GM18502 (cell line): ENCODE measurements around the gene ITPR1.
"Not testable (repeated sequence)": the region's sequence is repeated elsewhere in the genome, so short reads cannot be mapped to it uniquely, and the experiment has no call there.

Experiments used
- ATAC-seq: cut with Tn5 transposase; IDR thresholded peaks from one replicate; pipeline ENCODE4 v1.9.1; 2021; ENCODE audit warnings: mild to moderate bottlenecking; ENCODE audit not compliant: unreplicated experiment, poor library complexity

The ITPR1 gene

DNA sequence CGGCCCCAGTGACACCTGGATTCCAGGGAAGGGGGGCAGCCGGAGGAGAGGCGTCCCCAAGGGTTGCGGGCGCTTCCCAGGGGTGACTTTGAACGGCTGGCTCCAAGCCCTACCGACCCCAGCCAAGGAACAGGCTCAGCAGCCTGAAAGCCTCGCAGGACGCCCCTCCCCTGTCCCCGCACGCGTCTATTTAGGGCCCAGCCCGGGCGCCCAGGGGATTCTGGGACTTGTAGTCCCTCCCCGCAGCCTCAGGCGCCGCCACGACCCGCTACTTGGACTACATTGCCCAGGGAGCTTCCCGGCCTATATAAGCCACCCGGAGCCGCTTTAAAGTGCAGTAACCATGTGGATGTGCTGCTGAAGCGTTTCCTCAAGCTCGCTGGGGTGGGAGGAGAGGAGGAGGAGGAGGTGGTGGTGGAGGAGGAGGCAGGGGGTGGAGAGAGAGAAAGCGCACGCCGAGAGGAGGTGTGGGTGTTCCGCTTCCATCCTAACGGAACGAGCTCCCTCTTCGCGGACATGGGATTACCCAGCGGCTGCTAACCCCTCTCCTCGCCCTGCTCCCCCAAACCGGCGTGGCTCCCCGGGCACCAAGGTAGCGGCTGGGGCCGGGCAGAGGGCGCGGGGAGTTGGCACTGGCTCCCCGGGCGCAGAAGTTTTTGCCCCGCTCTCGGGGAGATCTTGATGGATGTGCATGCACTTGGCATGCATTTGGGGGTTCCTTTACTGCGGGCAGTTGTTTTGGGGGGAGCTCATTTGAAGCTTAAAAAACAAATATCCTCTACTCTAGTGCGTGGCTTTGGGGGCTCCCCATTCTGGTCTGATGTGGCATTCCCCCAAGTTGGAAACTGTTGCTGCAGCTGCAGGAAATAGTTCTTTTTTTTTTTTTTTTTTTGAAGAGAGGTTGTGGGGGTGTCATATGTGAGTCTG is at the start of gene ITPR1:
Gene ITPR1 (plus strand): TSS at position 335 of the 927 bp plus-strand sequence. CDS start 23,144 bp downstream, outside the sequence.
- peak; percentile 92 for ATAC-seq

DNA sequence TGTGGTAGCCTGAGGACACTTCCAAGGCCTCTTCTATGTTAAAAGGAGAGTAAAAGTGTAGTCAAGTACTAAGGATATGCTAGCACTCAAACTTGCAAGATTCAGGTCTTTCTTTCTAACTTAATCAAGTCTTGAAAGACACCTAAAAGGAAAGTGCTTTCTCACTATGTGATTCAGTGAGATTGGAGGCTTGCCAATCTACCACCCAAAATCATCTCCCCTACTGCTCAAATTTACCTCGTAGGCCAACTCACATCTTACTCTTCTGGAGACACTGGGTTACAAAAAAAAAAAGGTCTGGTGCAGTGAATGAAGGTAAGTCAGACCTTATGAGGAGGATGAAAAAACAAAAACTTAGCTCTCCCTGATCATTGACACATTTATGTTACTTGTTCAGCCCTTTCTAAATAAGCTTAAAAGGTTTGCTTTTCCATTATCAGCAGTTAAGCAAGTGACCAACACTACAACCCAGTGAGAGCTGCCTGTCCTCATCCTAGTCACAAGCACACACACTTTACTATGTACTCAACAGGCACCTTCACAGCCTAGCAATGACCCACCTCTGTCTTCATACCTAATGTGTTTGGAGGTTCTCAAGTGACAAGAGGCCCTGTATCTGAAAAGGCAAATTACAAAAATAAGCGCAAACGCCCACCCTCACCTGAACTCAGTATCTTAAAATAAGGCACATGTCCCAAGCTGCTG is 45.7 kb upstream of the ITPR1 start:
- no peak for ATAC-seq

DNA sequence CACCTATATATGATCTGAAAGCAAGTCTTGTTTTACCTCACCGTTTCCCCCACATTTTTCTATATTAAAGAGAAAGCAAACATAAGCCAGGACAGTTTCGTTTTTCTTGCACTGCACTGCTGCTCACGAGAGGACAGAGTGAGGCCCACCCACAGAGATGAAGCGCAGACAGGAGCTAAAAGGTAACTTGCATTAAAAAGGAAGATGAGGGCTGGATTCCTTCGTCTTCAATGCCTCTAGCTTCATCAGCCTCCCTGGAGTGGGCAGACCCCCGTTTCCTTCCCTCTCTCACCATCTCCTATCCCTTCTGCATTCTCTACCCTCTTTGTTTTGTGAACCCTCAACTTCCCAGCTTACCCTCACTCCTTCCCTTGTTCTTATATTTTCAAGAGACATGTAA is 45.0 kb upstream of the ITPR1 start:
- ATAC-seq, result no peak

DNA sequence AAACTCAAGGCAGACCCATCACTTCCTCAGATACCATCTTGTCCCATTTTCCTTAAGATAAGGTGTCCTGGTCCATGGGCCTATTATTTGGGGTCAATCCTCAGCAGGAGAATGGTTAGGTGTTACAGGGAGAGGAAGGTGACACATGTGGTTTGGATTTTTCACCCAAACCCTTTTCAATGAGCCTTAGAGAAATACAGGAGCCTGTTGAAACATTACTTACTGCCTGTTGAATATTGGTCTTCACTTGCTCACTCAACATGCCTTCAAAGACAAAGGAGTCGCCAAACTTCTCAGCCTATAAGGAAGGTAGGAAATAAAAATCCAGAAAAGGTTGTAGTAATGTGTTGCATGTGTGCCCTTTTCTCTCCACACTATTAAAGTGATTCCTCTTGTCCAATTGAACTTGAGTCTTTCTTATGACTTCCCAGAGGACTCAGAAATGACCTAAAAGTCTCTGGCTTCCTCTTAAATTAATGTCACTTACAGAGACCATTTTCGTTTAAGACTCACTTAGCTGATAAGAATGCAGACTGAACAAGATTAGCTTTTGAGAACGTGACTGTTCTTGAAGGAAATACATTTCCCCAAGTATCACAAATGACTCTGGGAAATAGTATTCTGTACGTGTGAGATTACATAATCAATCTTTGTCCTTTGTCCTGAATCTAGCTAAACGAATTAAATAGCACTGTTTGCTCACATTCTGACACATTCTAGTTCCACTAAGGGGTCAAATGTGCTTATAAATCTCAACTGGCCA is 43.9 kb upstream of the ITPR1 start:
- no peak for ATAC-seq

DNA sequence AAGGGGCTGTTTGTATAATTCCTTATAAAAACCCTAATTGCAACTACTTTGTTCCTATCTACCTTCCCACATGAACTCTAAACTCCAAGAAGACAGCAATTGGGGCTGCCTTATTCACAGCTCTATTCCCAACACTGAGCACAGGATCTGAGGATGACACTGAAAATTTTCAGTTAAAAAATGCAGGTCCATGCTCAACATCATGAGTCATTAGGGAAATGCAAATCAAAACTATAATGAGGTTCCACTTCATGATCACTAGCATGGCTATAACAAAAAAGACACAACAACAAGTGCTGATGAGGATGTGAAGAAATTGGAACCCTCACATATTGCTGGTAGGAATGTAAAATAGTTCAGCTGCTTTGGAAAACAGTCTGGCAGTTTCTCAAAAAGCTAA is 39.0 kb upstream of the ITPR1 start:
- no peak for ATAC-seq

DNA sequence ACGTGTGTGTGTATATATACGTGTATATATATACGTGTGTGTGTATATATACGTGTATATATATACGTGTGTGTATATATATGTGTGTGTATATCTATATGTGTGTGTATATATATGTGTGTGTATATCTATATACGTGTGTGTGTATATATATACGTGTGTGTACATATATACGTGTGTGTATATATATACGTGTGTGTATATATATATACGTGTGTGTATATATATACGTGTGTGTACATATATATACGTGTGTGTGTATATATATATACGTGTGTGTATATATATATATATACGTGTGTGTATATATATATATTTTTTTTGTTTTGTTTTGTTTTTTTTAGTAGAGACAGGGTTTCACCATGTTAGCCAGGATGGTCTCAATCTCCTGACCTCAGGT is 36.4 kb upstream of the ITPR1 start:
- ATAC-seq, result not testable (repeated sequence)

DNA sequence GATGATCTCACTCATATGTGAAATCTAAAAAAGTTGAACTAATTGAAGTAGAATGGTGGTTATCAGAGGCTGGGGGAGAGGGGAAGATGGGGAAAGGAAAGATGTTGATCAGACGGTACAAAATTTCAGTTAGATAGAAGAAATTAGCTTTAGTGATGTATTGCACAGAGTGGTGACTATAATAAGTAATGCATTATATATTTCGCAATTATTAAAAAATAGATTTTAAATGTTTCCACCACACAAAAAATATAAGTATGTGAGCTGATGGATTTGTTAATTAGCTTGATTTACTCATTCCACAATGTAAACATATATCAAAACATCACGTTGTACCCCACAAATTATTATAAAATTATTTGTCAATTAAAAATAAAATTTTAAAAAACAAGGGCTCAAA is 34.2 kb upstream of the ITPR1 start:
- ATAC-seq, result no peak

DNA sequence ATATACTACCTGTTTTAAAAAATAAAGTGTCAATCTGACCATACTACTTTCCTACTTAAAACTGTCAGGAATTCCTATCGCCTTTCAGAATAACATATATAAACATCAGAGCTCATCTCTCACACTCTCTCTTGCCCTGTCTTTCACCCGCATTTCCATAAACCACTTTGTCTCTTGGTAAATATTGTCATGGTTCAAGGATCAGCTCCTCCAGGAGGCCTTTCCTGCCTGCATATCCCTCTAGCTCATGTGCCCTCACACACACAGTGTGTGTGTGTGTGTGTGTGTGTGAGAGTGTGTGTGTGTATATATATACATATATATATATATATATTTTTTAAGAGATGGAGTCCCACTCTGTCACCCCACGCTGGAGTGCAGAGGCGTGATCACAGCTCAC is 32.8 kb upstream of the ITPR1 start:
- ATAC-seq, result no peak

DNA sequence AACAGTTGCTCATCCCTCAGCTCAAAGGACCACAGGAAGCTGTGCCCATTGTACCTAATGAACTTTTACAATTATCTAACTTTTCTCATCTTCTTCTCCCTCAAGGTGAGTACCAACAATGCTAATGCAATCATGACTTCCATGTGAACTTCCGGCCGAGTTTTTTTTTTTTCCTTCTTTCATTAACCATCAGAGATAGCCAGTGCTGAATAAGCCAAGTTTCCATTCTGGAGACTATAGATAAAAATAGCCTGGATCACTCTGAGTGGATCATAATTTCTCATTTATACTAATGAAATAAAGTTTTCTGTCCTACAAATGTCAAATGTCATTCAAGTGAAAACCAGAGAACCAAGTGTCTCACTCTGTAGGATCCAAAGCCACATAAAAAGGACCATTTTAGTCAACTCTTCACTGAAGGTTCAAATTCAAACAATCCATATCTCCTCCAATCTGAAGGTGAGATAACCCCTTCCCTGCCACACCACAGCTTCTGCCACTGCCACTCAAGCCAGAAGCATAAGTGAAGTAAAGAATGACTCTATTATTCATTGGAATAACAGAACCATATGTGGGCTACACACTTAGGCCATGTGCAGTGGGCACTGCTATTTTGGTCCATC is 31.6 kb upstream of the ITPR1 start:
- ATAC-seq, result no peak

DNA sequence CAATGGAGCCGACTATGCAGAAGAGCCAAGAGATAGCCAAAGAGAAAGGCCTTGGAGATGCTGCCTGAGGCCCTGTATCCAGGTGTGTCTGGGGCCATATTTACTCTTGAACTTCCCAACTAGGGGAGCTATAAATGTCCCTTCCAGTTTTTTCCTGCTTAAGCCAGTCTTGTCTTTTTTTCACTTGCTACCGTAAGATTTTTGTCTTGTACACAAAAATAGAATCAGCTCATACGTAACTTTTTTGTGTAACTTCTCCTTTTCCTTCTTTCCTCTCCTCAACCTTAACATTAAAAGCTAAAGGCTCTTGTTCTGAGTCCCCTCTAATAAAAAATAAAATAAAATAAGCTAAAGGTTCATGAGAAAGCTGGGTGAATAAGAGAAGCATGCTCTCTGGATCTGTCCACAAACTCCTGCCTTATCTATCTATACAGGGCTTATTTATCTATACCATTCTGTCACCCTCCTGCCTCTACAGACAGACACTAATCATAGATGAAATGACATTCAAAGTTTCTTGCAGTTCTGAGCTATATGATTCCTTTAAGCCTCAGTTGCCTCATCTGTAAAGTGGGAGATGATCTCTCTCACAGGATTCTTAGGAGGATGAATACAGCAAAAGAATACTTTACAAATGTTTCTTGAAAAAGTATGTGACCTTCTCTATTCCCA is 30.6 kb upstream of the ITPR1 start:
- ATAC-seq, result no peak

DNA sequence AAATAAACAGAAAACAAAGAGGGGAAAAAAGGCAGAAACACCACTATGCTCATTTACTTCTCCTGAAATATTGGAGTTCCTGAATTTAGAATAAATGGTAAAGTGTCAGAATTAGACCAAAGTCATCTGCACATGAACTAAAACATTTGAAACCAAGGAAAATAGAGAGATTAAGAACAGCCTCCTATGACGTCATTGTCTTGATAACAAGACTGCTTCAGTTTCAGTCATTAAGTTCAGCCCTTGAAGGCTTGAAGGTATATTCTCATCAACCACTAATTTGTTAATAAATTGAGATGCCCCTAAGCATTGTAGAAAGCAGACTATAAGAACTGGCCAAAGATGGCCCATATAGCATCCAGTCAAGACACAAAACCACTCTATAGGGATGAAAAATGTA is 28.6 kb upstream of the ITPR1 start:
- ATAC-seq, result no peak

DNA sequence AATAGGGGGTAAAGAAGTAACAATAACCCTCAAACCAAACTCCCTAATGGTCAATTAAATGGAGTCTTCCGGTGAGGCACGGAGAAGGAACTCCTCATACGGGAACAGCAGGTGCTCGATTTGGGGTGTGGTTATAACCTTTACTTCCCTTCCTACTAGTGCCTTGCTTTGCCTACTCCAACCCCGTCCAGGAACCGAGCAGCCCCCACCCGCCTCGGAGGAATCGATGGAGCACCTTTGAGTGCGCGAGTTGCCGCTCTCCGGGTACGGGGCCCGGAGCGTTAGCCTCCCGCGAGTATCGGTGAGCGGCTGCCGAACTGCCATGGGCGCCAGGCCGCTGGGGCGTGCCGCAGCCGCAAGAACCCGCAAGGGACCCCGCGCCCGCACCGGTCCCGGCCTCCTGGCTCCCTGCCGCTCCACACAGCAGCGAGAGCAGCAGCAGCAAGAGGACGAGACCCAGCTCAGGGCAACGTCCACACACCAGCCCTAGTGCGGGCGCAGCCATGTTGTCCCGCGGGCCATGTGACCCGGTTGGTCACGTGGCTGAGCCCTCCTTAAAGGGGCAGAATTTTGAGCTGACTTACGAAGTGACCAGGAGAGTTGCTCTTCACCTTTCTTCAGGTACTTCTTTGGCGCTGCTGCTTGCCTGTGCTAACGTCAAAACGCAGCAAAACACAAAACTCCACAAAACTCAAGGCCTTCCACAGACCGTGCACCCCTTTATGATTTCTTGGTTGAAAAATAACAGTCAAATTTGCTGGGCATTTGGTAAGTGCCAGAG is 26.2 kb upstream of the ITPR1 start, which contains the start of gene SUMF1:
Gene SUMF1 (minus strand): TSS at position 529 of the 781 bp plus-strand sequence. CDS start 24 bp downstream, at position 505.
- peak; percentile 99 for ATAC-seq

DNA sequence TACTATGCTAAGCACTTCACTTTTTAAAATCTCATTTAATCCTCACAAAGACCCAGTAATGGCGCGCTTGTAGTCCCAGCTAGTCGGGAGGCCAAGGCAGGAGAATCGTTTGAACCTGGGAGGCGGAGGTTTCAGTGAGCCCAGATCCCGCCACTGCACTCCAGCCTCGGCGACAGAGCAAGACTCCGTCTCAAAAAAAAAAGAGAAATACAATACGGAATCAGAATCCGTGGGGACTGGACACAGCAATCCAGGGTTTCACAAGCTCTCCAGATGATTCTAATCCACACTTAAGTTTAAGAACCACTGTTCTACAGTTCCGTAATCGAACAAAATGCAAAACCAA is 25.7 kb upstream of the ITPR1 start:
- no peak for ATAC-seq

DNA sequence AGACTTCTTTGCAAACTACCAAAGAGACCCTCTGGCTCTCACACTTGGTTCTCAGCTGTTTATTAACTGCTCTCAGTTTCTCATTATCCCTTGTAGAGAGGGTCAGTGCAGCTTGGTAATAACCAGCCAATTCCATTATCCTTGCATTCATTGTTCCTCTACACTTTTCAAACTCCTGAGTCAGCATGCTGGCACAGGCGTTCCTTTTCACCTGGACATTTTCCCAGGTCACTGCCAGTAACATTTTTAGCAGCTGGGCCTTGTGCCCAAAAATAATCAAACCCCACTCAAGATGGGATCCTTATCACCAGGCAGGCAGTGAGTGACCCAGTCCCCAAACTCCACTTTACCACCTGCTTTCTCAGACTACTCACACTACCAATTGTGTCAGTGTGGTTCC is 21.2 kb upstream of the ITPR1 start:
- ATAC-seq, result no peak

DNA sequence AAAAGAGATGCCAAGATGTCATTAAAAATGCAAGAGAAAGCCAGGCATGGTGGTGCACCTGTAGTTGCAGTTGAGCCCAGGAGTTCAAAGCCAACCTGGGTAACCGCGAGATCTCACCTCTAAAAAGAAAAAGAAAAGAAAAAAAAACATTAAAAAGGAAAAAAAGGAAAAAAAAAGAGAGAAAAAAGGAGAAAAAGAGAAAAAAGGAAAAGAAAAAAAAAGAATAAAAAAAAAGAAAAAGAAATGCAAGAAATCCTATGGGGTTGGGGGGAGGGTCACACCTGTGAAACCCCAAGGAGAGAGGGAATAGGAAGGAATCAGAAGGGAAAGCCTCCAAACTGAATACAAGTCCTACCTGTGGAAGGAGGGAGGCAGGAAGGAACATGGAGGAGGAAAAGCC is 20.8 kb upstream of the ITPR1 start:
- no peak for ATAC-seq

DNA sequence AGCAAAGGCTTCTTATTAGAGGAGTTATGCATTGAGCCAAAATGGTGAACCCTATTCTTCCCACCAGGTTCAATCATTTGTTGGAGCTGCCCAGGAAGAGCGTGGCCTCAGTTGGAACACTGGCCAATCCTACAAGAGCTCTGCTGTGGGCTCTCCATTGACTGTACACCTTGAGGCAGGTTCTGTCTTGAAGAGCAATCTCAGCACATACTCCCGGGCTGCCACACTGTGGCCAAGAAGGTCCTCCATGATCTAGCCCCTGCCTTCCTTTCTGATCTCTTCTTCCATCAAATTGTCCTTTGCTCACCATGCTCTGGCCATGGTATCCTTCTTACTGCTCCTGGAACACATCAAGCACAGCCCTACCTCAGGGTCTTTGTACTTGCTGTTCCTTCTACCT is 20.4 kb upstream of the ITPR1 start:
- ATAC-seq, result no peak

DNA sequence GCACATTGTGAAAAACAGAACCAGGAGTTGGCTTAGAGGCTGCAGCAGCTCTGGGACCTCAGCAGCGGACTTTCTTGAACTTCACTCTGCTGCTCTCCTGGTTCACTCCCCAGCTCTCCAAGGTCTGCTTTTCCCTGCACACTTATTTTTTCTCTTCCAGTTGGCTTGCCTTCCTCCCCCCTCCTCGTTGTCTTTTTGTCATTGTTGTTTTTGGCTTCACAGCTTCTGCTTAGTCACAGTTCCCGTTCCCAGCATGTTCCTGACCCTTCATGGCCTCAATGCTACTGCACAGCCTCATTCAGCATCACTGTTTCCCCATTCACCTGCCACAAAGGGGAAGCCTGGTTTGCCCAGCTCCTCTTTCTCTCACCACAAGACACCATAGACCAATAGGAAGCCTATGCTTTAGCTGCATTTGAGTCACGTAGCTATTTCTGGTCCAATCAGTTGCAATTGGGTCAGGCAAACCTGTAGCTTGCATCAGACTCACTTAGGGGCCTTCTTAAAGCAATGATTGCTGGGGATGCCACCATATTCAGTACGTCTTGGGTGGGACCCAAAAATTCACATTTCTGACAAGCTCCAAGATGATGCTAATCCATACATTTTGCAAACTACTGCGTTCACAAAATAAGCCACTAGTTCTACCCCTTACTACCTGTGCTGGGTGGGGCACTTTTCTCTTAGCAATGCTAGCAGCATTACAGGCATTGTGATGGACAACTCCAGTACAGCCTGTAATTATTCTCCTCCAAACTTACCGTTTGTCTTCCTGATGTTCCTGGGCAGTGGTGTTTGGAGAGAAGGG is 18.3 kb upstream of the ITPR1 start:
- peak; percentile 81 for ATAC-seq

DNA sequence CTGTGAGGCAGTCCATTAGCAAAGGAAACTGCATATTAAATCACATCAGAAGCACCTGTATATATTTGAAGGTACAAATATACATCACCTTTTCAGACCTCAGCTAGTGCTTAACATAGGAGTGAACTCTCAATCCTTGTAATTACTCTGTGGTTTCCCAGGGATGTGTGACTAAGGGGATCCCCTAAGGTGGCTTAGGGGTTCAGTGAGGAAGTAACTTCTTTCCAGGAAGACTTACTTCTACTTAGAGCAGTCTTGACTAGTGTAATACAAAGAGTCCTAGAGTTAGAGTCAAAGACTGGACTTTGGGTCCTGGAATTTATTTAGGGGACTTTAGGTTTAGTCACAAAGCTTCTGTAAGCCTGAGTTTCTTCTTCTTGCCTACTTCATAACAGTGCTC is 17.3 kb upstream of the ITPR1 start:
- ATAC-seq, result no peak
